Activated T-helper 2 cell treated with anti-CD3 and anti-CD28 coated beads, Interferon-gamma antibody, Interleukin-2, Interleukin-4, amounts not matched to agents 10 μg/mL and 5 μg/mL and 100 μg/mL, durations not matched to agents 14 hours and 24 hours and 36 hours (primary cell): Measurements from ENCODE around the gene IQGAP1. TPM values are rescaled to one million over a fixed set of nuclear protein-coding genes. Genes with fewer than 3 reads are reported as not detected.
"Not testable (repeated sequence)": the region's sequence is repeated elsewhere in the genome, so short reads cannot be mapped to it uniquely, and the experiment has no call there.

ENCODE experiments used
- DNase-seq: peaks from one replicate; pipeline ENCODE4 v3.0.0; 2021; ENCODE audit warnings: low spot score
- H3K27ac Mint-ChIP-seq: one replicate; pipeline ENCODE4 v1.8.0; 2021; ENCODE audit warnings: mixed read lengths
- H3K27me3 Mint-ChIP-seq: one replicate; pipeline ENCODE4 v1.8.0; 2021; ENCODE audit warnings: low read depth, mixed read lengths
- H3K36me3 Mint-ChIP-seq: one replicate; pipeline ENCODE4 v1.8.0; 2021; ENCODE audit warnings: low read depth, mixed read lengths
- H3K4me1 Mint-ChIP-seq: one replicate; pipeline ENCODE4 v1.8.0; 2021; ENCODE audit warnings: low read depth, mixed read lengths
- H3K4me3 Mint-ChIP-seq: one replicate; pipeline ENCODE4 v1.8.0; 2021; ENCODE audit warnings: low read depth, mild to moderate bottlenecking, moderate library complexity, mixed read lengths
- H3K9me3 Mint-ChIP-seq: one replicate; pipeline ENCODE4 v1.8.0; 2021; ENCODE audit warnings: mixed read lengths
- intact Hi-C: fragments of 100-400 bp; cut with micrococcal nuclease; formaldehyde crosslinking; loops from one replicate; pipeline ENCODE4 v1.15.1; 2023
- total RNA-seq: library from RNA; stranded (reverse); gene quantifications from 2 replicates; pipeline ENCODE4 v1.2.3, GENCODE V29; 2022

The IQGAP1 gene
- total RNA-seq, 1 donor from 2014 or later, result 196 TPM

GRCh38 chr15:90513448-90513847 is 125.4 kb downstream of the IQGAP1 start:
- Mint-ChIP-seq H3K4me3 (no peak overlapping the region), H3K4me1 (peaks cover 12% of the 10 kb centered on the region), H3K27ac (no peak overlapping the region), H3K36me3 (peaks cover 17% of the 10 kb centered on the region), H3K9me3 (peaks cover 9% of the 10 kb centered on the region), H3K27me3 (peaks cover 1% of the 10 kb centered on the region)
- intact Hi-C loops, result no loop called here
- no peak for DNase-seq

- intact Hi-C loops, H3K27me3 Mint-ChIP-seq, DNase-seq, H3K9me3 Mint-ChIP-seq, H3K4me3 Mint-ChIP-seq, H3K27ac Mint-ChIP-seq: not testable (repeated sequence)
- peaks cover 12% of the 10 kb centered on the region for H3K4me1 Mint-ChIP-seq
- peaks cover 17% of the 10 kb centered on the region for H3K36me3 Mint-ChIP-seq
Observed at GRCh38 chr15:90513893-90514292, 125.9 kb downstream of the IQGAP1 start.

GRCh38 chr15:90519688-90520087 is 131.6 kb downstream of the IQGAP1 start:
- peaks cover 1% of the 10 kb centered on the region for H3K27me3 Mint-ChIP-seq
- no peak overlapping the region for H3K27ac Mint-ChIP-seq
- peaks cover 11% of the 10 kb centered on the region for H3K4me1 Mint-ChIP-seq
- intact Hi-C loops, result no loop called here
- no peaks in the 10 kb centered on the region for H3K36me3 Mint-ChIP-seq
- no peak overlapping the region for H3K4me3 Mint-ChIP-seq
- no peak for DNase-seq
- H3K9me3 Mint-ChIP-seq, result no peaks in the 10 kb centered on the region

- no peak overlapping the region for H3K4me3 Mint-ChIP-seq
- H3K27ac Mint-ChIP-seq, result no peak overlapping the region
- DNase-seq, result no peak
- H3K27me3 Mint-ChIP-seq, result peaks cover 1% of the 10 kb centered on the region
- intact Hi-C loops, result no loop called here
- peaks cover 12% of the 10 kb centered on the region for H3K4me1 Mint-ChIP-seq
- H3K9me3 Mint-ChIP-seq, result no peaks in the 10 kb centered on the region
- no peaks in the 10 kb centered on the region for H3K36me3 Mint-ChIP-seq
Observed at GRCh38 chr15:90520365-90520764, 132.3 kb downstream of the IQGAP1 start.

- Mint-ChIP-seq H3K36me3 (no peaks in the 10 kb centered on the region), H3K4me1 (peaks cover 13% of the 10 kb centered on the region), H3K27ac (no peak overlapping the region), H3K27me3 (no peaks in the 10 kb centered on the region), H3K4me3 (no peak overlapping the region), H3K9me3 (no peaks in the 10 kb centered on the region)
- intact Hi-C loops, result no loop called here
- DNase-seq, result no peak
Observed at GRCh38 chr15:90523373-90523772, 135.3 kb downstream of the IQGAP1 start.

GRCh38 chr15:90524018-90524803 is 136.2 kb downstream of the IQGAP1 start:
- DNase-seq, H3K27me3 Mint-ChIP-seq, H3K27ac Mint-ChIP-seq, H3K36me3 Mint-ChIP-seq, intact Hi-C loops, H3K9me3 Mint-ChIP-seq, H3K4me3 Mint-ChIP-seq: not testable (repeated sequence)
- peaks cover 18% of the 10 kb centered on the region for H3K4me1 Mint-ChIP-seq

- H3K4me3 Mint-ChIP-seq, result peak overlapping the region; percentile 85
- no peaks in the 10 kb centered on the region for H3K9me3 Mint-ChIP-seq
- H3K27ac Mint-ChIP-seq, result peak overlapping the region; percentile 92
- intact Hi-C loops, result no loop called here
- no peaks in the 10 kb centered on the region for H3K27me3 Mint-ChIP-seq
- H3K36me3 Mint-ChIP-seq, result peaks cover 21% of the 10 kb centered on the region
- no peak for DNase-seq
- peaks cover 39% of the 10 kb centered on the region for H3K4me1 Mint-ChIP-seq
Observed at GRCh38 chr15:90529011-90529370, 140.9 kb downstream of the IQGAP1 start.

- no peaks in the 10 kb centered on the region for H3K27me3 Mint-ChIP-seq
- peaks cover 27% of the 10 kb centered on the region for H3K36me3 Mint-ChIP-seq
- peak; percentile 55 for DNase-seq
- intact Hi-C loops, result loop anchor here (5.0 kb wide), 1 partner anchor 88 kb away; no protein-coding TSS in a partner anchor
- no peaks in the 10 kb centered on the region for H3K9me3 Mint-ChIP-seq
- H3K27ac Mint-ChIP-seq, result peak within 1 kb of the TSS; percentile 92
- H3K4me1 Mint-ChIP-seq, result peaks cover 40% of the 10 kb centered on the region
- peak within 1 kb of the TSS; percentile 96 for H3K4me3 Mint-ChIP-seq
Observed at GRCh38 chr15:90529371-90530249, 141.6 kb downstream of the IQGAP1 start, which contains the start of gene CRTC3. Gene CRTC3 (plus strand): TSS chr15:90529923. CDS start chr15:90530072, 149 bp downstream.

GRCh38 chr15:90530250-90531051 is 142.4 kb downstream of the IQGAP1 start:
- peak overlapping the region; percentile 74 for H3K27ac Mint-ChIP-seq
- H3K4me3 Mint-ChIP-seq, result peak overlapping the region; percentile 96
- no peaks in the 10 kb centered on the region for H3K9me3 Mint-ChIP-seq
- H3K36me3 Mint-ChIP-seq, result peaks cover 31% of the 10 kb centered on the region
- intact Hi-C loops, result loop anchor here (5.0 kb wide), 1 partner anchor 87 kb away; no protein-coding TSS in a partner anchor
- peak; percentile 47 for DNase-seq
- no peaks in the 10 kb centered on the region for H3K27me3 Mint-ChIP-seq
- peaks cover 45% of the 10 kb centered on the region for H3K4me1 Mint-ChIP-seq

- Mint-ChIP-seq H3K27ac (peak overlapping the region; percentile 74), H3K4me3 (peak overlapping the region; percentile 96), H3K4me1 (peaks cover 52% of the 10 kb centered on the region), H3K36me3 (peaks cover 34% of the 10 kb centered on the region), H3K27me3 (no peaks in the 10 kb centered on the region), H3K9me3 (no peaks in the 10 kb centered on the region)
- intact Hi-C loops, result loop anchor here (5.0 kb wide), 1 partner anchor 86 kb away; no protein-coding TSS in a partner anchor
- no peak for DNase-seq
Observed at GRCh38 chr15:90531147-90531546, 143.1 kb downstream of the IQGAP1 start.

GRCh38 chr15:90535254-90535653 is 147.2 kb downstream of the IQGAP1 start:
- H3K27ac Mint-ChIP-seq, result no peak overlapping the region
- H3K4me1 Mint-ChIP-seq, result peaks cover 80% of the 10 kb centered on the region
- DNase-seq, result no peak
- intact Hi-C loops, result loop anchor here (5.0 kb wide), 1 partner anchor 37 kb away; no protein-coding TSS in a partner anchor
- H3K4me3 Mint-ChIP-seq, result no peak overlapping the region
- no peaks in the 10 kb centered on the region for H3K9me3 Mint-ChIP-seq
- no peaks in the 10 kb centered on the region for H3K27me3 Mint-ChIP-seq
- H3K36me3 Mint-ChIP-seq, result peaks cover 70% of the 10 kb centered on the region

GRCh38 chr15:90539789-90540188 is 151.7 kb downstream of the IQGAP1 start:
- Mint-ChIP-seq H3K9me3 (no peaks in the 10 kb centered on the region), H3K4me1 (peaks cover 63% of the 10 kb centered on the region), H3K36me3 (peaks cover 75% of the 10 kb centered on the region), H3K27me3 (no peaks in the 10 kb centered on the region), H3K27ac (peak overlapping the region; percentile 89), H3K4me3 (peak overlapping the region; percentile 73)
- no peak for DNase-seq
- intact Hi-C loops, result loop anchor here (2.0 to 5.0 kb wide), 2 partner anchors 33 to 57 kb away; no protein-coding TSS in a partner anchor
